HL-60/S4 treated with phorbol 12-myristate 13-acetate at 8.2 ng/mL for 4 days and 3 days (cell line): ENCODE results near the gene TSPAN33.
"Not testable (repeated sequence)": the region's sequence is repeated elsewhere in the genome, so short reads cannot be mapped to it uniquely, and the experiment has no call there.

Source experiments
- in situ Hi-C: fragments of 300-500 bp; cut with MboI; formaldehyde crosslinking; loops from 2 replicates; pipeline ENCODE4 v1.15.0; 2022; ENCODE audit warnings: low sequenced_read_pairs

TSPAN33 gene

DNA sequence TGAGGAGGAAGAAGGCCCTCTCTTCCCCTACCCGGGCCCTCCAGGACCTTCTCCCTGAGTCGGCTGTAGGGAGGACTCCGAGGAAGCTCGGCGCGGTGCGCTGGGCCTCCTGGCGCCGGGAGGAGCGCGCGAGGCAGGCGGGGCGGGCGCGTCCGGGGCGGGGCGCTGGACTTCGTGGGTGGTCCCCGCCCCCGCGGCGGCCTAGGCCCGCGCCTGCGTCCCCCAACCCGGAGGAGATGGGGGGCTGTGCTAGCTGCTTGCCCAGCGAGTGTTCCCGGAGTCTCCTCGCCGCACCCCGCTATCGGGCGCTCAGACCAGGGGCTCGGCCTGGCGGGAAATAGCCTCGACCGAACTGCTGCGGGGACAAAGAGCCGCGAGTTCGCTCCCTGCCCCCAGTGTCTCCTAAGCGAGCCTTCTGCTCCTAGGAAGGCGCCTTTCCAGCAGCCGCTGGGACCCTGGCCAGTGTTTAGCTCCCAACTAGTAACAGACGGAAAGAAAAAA is 24.7 kb downstream of the TSPAN33 start:
- in situ Hi-C loops, result no loop called here

DNA sequence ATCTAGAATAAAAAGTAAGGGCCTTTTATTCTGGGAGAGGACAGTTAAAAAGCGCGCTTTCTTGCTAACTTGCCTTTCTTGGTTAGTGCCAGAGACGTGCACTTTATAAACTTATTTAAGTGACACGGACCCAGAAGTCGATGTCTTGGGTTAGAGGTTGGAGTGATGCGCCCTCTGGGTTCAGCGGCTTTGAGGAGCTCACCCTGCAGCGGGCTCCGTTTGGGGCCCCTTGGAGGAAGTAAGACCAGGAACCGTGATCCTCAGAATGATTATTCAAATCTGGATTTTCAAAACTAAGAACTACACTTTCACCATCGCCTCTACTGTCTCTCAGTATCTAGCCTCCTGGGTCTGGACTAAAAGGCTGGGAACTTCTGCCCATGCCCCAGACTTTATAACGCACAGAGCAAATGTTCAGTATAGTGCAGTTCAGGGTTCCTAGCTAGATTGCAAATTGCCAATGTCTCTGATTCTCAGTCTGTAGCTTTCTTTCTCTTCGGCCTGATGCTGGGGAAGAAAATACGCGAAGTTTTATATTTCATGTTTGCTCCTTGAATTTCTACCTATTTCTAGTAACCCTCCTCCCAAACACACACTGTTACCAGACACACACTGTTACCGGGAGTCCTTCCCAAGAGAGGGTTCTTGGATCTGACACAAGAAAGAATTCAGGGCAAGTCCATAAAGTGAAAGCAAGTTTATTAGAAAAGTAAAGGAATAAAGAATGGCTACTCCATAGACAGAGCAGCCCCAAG is 25.4 kb downstream of the TSPAN33 start:
- in situ Hi-C loops, result no loop called here

DNA sequence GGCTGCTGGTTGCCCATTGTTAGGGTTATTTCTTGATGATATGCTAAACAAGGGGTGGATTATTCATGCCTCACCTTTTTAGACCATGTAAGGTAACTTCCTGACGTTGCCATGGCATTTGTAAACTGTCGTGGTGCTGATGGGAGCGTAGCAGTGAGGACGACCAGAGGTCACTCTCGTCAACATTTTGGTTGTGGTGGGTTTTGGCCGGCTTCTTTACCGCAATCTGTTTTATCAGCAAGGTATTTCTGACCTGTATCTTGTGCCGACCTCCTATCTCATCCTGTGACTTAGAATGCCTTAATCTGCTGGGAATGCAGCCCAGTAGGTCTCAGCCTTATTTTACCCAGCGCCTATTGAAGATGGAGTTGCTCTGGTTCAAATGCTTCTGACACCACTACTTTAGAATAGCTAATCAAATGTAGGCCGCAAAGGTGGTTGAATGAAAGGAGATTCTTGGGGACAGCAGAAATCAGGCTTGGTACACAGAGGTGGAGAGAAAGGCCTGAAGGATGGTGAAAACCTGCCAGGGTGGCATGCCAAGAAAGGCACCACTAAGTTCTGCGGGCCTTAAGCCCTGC is 26.0 kb downstream of the TSPAN33 start:
- in situ Hi-C loops, result no loop called here

DNA sequence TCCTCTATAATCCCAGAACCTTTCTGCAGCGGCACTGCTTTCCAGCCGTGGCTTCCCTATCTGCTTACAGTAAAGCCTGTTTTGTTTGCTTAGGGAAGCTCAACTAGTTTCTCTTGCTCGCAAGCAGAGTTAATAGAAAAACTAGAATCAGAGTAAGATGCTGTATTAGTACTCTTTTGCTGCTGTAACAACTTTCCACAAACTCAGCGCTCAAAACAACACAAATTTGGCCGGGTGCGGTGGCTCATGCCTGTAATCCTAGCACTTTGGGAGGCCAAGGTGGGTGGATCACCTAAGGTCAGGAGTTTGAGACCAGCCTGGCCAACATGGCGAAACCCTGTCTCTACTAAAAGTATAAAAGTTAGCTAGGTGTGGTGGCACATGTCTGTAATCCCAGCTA is 29.4 kb downstream of the TSPAN33 start:
- in situ Hi-C loops, result not testable (repeated sequence)

DNA sequence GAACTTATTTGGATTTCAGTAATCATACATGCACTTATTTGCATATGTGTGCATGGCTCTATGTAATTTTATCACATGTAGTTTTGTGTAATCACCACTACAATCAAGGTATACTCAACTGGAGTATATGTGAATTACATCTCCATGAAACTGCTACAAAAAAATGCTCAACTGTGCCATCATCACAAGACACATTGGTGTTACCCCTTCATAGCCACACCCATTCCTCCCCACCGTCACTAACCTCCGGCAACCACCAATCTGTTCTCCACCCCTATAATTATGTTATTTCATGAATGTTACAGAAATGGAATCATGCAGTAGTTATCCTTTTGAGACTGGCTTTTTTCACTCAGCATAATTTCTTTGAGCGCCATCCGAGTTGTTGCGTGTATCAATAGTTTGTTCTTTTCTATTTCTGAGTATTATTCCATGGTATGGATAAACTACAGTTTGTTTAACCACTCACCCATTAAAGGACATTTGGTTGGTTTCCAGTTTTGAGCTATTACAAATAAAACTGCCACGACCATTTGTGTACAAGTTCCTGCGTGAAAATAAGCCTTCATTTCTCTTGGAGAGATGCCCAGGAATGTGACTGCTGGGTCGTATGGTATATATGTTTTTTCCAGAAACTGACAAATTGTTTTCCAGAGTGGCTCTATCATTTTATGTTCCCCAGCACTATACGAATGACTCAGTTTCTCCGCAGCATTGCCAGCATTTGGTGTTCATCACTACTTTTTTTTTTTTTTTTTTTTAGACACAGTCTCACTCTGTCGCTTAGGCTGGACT is 32.6 kb downstream of the TSPAN33 start:
- in situ Hi-C loops, result no loop called here

DNA sequence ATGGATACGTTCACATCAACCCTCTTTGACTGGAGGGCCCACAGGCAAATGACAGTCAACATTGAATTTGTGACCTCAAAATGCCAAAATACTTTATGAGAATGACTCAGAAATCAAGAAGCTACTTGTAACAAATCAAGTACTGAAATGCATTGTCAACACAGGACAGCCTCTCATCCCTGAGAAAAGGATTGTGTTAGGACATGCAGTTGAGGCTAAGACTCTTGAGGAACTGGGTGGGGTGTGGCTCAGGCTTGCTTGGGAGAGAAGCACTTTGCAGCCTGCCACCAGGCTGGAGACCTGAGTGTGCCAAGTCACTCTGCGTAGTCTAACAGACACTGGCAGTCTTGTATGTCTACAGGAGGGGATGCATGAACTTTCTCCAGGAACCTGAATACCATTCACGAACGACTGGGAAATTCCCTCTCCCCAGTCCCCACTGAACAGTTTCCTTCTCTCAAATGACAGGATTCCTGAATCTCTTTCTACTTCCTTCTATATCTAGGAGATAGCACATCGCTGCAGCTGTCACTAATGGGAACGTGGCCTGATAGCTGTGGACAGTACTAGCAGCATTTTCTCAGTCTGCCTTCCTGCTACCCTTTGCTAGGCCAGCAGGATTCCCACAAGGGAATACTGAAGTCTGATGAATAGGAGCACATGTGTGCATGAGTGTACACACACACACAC is 40.6 kb downstream of the TSPAN33 start:
- in situ Hi-C loops, result no loop called here

DNA sequence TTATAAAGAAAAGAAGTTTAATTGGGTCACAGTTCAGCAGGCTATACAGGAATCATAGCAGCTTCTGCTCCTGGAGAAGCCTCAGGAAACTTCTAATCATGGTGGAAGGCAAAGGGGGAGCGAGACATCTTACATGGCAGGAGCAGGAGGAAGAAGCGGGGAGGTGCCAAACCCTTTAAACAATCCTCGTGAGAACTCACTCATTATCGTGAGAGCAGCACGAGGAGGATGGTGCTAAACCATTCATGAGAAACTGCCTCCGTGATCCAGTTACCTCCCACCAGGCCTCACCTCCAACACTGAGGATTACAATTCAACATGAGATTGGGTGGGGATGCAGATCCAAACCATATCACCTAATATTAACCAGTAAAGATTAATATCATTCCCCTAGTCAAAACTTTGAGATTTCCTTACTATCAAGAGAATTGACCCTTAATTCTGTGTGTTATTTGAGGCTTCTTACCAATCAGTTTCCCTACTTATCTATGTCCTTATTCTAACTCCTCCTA is 42.3 kb downstream of the TSPAN33 start:
- in situ Hi-C loops, result no loop called here

DNA sequence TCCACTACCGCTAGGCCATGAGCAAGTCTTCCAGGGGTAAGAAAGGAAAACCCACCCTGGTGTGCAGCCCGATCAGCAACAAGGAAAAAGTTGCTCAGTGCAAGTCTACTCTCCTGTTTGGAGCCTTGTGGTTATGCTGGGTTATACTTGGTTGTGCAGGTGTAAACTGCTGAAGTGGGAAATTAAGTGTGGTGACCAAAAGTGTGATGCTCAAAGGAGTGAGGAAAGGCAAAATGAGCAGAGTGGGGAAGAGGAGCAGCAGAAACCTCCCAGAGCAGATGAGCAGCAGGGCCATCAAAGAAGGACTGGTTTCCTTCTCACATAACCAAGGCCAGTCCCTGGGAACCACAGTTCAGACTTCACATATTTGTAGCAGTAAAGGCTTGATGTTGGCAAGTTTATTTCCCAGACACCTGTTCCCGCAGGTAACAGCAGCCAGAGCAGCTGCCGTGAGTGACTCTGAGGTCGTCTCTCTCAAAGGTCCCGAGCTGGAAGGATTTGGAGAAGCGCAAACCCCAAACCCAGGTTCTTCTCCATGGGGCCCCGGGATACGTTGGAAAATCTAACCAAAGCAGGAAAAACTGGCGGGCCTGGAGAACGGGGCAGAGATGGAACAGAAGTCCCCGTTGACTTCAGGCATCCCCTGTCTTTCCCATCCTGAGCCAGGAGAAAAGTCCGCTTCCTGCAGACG is 43.3 kb downstream of the TSPAN33 start:
- in situ Hi-C loops, result no loop called here

DNA sequence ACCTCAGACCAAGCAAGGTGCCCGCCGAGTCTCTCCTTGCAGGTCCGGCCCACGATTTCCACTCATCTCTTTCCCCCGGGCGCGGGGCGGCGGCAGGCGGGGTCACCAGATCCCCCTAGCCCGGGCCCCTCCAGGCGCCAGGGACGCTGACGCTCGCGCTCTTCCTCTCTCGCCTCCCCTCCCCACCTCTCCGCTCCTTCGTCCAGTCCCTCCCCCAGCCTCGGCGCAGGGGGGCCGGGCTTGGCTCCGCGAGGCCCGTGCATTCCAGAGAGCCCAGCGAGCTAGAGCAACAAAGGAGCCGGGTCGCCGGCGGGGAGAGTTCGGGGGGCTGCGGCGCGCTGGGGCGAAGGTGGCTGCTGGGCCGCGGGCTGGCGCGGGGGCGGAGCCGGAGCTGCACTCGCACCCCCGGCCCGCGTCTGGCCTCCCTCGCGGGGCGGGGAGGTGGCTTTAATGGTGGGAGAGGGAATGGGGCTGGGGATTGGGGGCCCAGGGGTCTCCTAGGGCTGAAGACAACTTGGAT is 43.9 kb downstream of the TSPAN33 start, which contains the start of gene SMO:
SMO (plus strand) TSS at position 262 of the 520 bp plus-strand sequence. CDS start 519 bp downstream, outside the sequence.
- in situ Hi-C loops, result no loop called here

DNA sequence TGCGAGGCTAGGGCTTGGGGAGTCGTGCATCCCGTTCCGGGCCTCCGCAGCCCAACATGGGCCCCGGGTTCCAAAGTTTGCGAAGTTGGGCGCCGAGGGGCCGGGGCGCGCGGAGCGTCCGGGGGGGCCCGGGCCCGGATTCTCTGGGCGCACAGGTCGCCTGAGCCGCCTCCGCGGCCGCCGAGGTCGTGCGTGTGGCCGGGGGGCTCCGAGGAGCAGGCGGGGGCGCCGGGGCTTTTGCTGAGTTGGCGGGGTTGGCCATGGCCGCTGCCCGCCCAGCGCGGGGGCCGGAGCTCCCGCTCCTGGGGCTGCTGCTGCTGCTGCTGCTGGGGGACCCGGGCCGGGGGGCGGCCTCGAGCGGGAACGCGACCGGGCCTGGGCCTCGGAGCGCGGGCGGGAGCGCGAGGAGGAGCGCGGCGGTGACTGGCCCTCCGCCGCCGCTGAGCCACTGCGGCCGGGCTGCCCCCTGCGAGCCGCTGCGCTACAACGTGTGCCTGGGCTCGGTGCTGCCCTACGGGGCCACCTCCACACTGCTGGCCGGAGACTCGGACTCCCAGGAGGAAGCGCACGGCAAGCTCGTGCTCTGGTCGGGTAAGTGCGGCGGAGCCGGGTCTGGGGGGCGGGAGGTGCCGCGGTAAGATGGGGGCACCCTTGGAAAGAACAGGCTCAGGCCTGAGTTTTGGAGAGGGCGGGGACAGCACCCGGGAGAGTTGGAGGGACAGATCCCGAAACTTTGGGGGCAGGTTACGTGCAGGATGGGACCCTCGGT is 44.6 kb downstream of the TSPAN33 start:
- in situ Hi-C loops, result no loop called here

DNA sequence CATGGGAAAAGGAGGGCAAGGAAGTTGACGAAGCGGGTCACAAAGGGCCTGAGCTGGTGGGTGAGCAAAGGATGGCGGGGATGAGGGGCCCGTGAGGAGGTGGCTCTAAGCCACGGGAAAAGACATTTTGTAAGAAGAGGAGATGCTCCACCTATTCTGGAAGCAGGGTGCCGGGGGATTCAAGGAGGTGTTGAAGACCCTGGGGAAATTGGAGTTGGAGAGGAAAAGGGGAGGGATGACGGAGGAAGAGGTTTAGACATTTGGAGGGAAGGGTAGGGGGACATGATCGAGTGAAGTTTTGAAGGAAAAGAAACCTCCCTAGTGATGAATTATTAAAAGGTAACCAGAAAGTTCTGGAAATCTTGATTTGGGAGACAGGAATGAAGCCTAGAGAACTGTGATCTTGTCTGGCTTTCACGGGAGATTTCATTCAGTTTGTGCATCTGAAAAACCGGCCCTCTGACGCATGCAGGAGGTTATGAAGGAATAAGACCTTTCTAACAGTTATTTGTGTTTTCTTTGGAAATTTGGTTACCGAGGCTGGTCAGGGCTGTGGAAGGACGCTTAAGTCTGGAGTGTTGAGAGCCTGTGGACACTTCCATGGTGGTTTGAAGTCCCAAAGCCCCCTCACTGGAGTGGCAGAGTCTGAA is 45.3 kb downstream of the TSPAN33 start:
- in situ Hi-C loops, result no loop called here

DNA sequence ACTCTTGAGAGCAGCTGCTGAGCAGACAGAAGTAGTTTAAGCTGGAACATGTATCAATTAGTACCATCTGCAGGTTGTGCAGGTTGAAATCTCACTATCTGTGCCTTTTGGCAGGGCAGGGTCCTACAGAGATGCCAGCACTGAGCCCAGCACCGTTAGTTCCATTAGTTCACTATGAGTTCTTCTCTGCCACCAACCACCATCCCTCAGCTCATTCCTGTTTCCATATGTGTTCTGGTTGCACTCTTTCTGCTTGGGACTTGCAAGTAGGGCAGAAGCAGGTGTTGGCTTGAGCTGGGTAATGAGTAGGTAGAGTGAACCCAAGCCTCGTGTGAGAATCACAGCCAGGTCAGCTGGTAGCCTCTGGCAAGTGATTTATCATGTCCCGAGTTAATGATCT is 46.8 kb downstream of the TSPAN33 start:
- in situ Hi-C loops, result no loop called here

DNA sequence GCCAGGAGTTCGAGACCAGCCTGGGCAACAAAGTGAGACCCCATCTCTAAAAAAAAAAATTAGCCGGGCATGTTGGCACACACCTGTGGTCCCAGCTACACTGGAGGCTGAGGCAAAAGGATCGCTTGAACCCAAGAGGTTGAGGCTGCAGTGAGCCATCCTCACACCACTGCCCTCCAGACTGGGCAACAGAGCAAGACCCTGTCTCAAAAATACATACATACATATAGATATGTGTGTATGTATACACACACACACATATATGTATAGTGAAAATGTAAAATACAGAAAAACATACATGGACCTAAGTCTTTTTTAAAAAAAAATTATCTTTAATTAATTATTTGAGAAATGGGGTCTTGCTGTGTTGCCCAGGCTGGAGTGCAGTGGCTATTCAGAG is 49.4 kb downstream of the TSPAN33 start:
- in situ Hi-C loops, result no loop called here

DNA sequence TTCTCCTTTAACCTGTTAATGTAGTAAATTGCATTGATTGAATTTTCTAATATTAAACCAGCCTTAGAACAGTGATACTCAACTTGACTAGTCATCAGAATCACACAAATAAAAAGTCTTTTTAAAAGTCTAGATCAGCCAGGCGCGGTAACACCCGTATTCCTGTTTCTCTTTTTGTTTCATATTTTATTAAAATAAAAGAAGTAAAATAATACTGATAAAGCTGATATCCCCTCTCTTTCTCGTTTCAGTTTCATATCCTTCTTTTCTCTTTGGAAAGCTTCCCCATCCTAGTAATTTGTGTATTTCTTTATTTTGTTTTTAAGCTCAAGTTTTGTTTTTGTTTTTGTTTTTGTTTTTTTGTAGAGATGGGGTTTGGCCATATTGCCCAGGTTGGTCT is 53.3 kb downstream of the TSPAN33 start:
- in situ Hi-C loops, result no loop called here

DNA sequence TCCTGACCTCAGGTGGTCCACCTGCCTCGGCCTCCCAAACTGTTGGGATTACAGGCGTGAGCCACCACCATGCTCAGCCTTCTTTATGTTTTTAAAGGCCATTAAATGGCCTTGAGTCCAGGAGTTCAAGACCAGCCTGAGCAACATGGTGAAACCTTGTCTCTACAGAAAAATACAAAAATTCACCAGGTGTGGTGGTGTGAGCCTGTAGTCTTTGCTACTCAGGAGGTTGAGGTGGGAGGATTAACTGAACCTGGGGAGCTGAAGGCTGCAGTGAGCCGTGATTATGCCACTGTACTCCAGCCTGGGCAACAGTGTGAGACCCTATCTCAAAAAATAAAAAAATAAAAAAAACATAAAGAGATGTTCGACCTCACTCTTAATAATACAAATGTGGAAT is 54.9 kb downstream of the TSPAN33 start:
- in situ Hi-C loops, result no loop called here

DNA sequence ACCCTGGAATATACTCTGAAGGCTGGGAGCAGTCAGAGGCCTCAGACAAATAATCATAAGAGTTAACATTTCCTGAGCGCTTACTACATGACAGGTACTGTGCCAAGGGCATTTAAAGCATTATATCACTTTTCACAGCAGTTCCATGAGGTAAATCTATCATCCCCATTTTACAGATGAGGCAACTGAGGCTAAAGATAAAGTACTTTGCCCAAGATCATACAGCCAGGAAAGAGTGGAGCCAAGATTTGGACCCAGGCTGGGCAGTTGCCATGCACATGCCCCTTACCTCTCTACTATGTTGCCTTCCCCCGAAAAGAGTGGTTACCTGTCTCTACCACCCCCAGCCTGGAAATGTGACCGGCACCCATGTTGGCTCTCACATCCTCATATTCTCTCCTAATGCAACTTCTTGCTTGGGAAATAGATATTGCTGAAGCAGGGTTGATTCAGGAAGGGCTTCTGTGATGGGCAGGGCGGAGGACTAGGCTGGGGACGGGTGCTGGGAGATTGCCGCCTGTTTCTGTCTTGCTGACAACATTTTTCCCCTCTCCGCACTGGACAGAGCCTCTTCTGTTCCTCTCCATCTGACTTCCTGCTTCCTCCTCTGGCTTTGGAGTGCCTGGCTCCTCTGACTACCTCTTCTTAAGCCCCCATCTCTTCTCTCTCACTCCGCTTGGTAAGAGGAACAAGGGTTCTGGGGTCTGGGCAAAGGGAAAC is 57.7 kb downstream of the TSPAN33 start:
- in situ Hi-C loops, result no loop called here

DNA sequence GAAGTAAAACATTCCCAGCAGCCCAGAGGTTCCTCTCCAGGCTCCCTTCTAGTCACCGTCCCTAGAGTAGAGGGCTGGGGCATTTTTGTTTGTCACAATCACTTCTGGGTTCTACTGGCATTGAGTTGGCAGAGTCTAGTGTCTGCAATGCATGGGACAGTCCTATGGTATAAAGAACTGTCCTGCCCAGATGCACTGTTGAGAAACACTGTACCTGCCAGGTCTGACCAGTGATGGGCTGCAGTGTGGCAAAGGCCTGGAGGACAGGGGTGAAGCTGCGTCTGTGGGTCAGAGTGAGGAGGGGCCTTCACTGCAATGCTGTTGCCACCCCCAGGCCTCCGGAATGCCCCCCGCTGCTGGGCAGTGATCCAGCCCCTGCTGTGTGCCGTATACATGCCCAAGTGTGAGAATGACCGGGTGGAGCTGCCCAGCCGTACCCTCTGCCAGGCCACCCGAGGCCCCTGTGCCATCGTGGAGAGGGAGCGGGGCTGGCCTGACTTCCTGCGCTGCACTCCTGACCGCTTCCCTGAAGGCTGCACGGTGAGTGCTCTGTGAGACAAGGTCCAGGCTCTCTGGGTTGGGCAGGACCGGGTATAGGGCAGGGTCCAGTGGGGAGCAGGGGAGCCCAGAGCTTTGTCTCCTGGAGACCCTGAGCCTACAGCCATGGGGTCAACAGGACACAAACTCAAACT is 58.7 kb downstream of the TSPAN33 start:
- in situ Hi-C loops, result no loop called here
